Liver (tissue), 9 donors: ENCODE measurements around the gene RASGRP2. TPM values are rescaled to one million over a fixed set of nuclear protein-coding genes. Genes with fewer than 3 reads are reported as not detected.

ENCODE experiments used
- DNase-seq: peaks from one replicate; pipeline ENCODE4 v3.0.0-alpha.2; 2017; ENCODE audit warnings: low spot score
- H3K27ac ChIP-seq, 2 donors: one replicate each; pipeline ENCODE4 v1.7.0; 2013; ENCODE audit warnings: inconsistent platforms in 2 of 2, low read length in 2 of 2, control low read depth in 1 of 2, low read depth in 1 of 2, mild to moderate bottlenecking in 1 of 2
- H3K27me3 ChIP-seq, 4 donors: one replicate each; pipeline versions ENCODE4 v1.6.1 to v1.7.0; 2013; ENCODE audit warnings: low read length in 3 of 4, inconsistent platforms in 1 of 4, mild to moderate bottlenecking in 1 of 4, moderate library complexity in 1 of 4; ENCODE audit not compliant: control insufficient read depth in 4 of 4, insufficient read depth in 4 of 4
- H3K36me3 ChIP-seq, 4 donors: one replicate each; pipeline versions ENCODE4 v1.6.1 to v1.7.0; 2013; ENCODE audit warnings: low read length in 3 of 4, mild to moderate bottlenecking in 3 of 4, low read depth in 1 of 4, moderate library complexity in 1 of 4; ENCODE audit not compliant: control insufficient read depth in 4 of 4, insufficient read depth in 3 of 4
- H3K4me1 ChIP-seq, 4 donors: one replicate each; pipeline versions ENCODE4 v1.6.1 to v1.7.0; 2013; ENCODE audit warnings: low read length in 3 of 4, mild to moderate bottlenecking in 3 of 4, moderate library complexity in 1 of 4; ENCODE audit not compliant: control insufficient read depth in 4 of 4, insufficient read depth in 4 of 4
- H3K4me3 ChIP-seq, 3 donors: one replicate each; pipeline versions ENCODE4 v1.6.1 to v1.7.0; 2013; ENCODE audit warnings: low read length in 3 of 3, control low read depth in 1 of 3, low read depth in 1 of 3, mild to moderate bottlenecking in 1 of 3
- H3K9ac ChIP-seq, 2 donors: one replicate each; pipeline ENCODE4 v1.7.0; 2013; ENCODE audit warnings: low read length in 2 of 2, mild to moderate bottlenecking in 2 of 2, moderate library complexity in 2 of 2, control low read depth in 1 of 2, low read depth in 1 of 2
- H3K9me3 ChIP-seq, 4 donors: one replicate each; pipeline versions ENCODE4 v1.6.1 to v1.7.0; 2013; ENCODE audit warnings: low read length in 3 of 4; ENCODE audit not compliant: control insufficient read depth in 4 of 4
- EGR1 ChIP-seq, 2 donors: IDR thresholded peaks; 2 replicates each; pipeline ENCODE4 v1.6.1; 2016 to 2018; ENCODE audit warnings: antibody characterized with exemption in 2 of 2, low read depth in 2 of 2
- FOXA1 ChIP-seq: IDR thresholded peaks from 2 replicates; pipeline ENCODE4 v1.6.1; 2016; ENCODE audit warnings: antibody characterized with exemption
- FOXA2 ChIP-seq: IDR thresholded peaks from 2 replicates; pipeline ENCODE4 v1.6.1; 2016; ENCODE audit warnings: antibody characterized with exemption
- GABPA ChIP-seq, 2 donors: IDR thresholded peaks in 1 of 2; conservative IDR thresholded peaks in 1 of 2; 2 replicates each; pipeline ENCODE4 v1.6.1; 2016; ENCODE audit warnings: antibody characterized with exemption in 2 of 2, mild to moderate bottlenecking in 1 of 2, moderate library complexity in 1 of 2
- HNF4A ChIP-seq, 2 donors: conservative IDR thresholded peaks; 2 replicates each; pipeline ENCODE4 v1.6.1; 2016; ENCODE audit warnings: antibody characterized with exemption in 2 of 2, mild to moderate bottlenecking in 2 of 2
- JUND ChIP-seq, 2 donors: IDR thresholded peaks; 2 replicates each; pipeline ENCODE4 v1.6.1; 2016; ENCODE audit warnings: antibody characterized with exemption in 2 of 2
- NR2F2 ChIP-seq: IDR thresholded peaks from 2 replicates; pipeline ENCODE4 v1.6.1; 2016; ENCODE audit warnings: antibody characterized with exemption
- RAD21 ChIP-seq, 2 donors: IDR thresholded peaks; 2 replicates each; pipeline ENCODE4 v1.6.1; 2016; ENCODE audit warnings: antibody characterized with exemption in 2 of 2, mild to moderate bottlenecking in 2 of 2
- RXRA ChIP-seq, 2 donors: IDR thresholded peaks; 2 replicates each; pipeline ENCODE4 v1.6.1; 2017 to 2018; ENCODE audit warnings: antibody characterized with exemption in 2 of 2, mild to moderate bottlenecking in 1 of 2
- YY1 ChIP-seq: IDR thresholded peaks from 2 replicates; pipeline ENCODE4 v1.6.1; 2016; ENCODE audit warnings: antibody characterized with exemption, mild to moderate bottlenecking
- WGBS: extraction: QIAGEN DNeasy Blood & Tissue Kit; methylation state at CpG from one replicate; pipeline ENCODE4 v1.1.7; 2013; 5-methylcytosine and 5-hydroxymethylcytosine counted together
- polyA plus RNA-seq, 2 donors: library from polyadenylated mRNA; stranded (reverse) in 1 of 2; unstranded in 1 of 2; fragments of 200-250 nt in 1 of 2; fragments of >200 nt in 1 of 2; fragmentation: Nextera tagmentation in 1 of 2; extraction: Ambion mirVana in 1 of 2; gene quantifications; one replicate each; pipeline versions ENCODE4 v1.2.1 to v1.2.3, GENCODE V29; 2013 to 2015
- total RNA-seq, 2 donors: library from RNA; depleted of rRNA; stranded (reverse); fragments of >200 nt; gene quantifications; one replicate each; pipeline ENCODE4 v1.2.3, GENCODE V29; 2014
- TF ChIP-seq, protein P1 (sequence below): fragments of 150-350 bp; IDR thresholded peaks from 2 replicates; pipeline ENCODE4 v1.5.1; 2017; ENCODE audit warnings: improper control_type of control experiment, low read depth, low read length; ENCODE audit not compliant: missing input control
- TF ChIP-seq, protein P2 (sequence below): IDR thresholded peaks from 2 replicates; pipeline ENCODE4 v1.6.1; 2016; ENCODE audit warnings: antibody characterized with exemption
- TF ChIP-seq, protein P3 (sequence below): IDR thresholded peaks from 2 replicates; pipeline ENCODE4 v1.6.1; 2016; ENCODE audit warnings: antibody characterized with exemption
- donor health status: healthy.
- donor health status: healthy.
- donor health status: healthy.
- donor health status: healthy.
- donor health status: healthy.

RASGRP2 gene
- total and polyA plus RNA-seq, 4 donors: 2.7 to 14.9 (median 8.7) TPM

DNA sequence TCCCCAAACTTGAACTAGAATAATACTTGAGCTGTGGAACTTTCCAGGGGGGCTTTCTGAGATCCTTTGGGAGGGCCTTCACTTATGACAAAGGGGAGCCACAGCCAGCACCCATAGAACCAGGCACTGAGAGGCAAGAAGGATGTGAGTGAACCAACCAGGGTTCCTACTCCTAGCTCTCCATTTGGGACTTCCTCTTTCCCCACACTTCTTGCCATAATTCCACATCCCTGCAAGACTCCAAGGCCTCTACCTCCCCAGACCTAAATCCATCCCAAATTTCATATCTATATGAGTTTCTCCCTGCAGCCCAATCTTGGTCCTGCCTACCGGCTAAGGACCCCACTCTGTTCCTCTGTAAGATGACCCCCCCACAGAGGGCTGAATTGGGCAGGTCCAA, 52.4 kb downstream of the RASGRP2 start:
- H3K27ac ChIP-seq: no peak overlapping the region
- DNase-seq: no peak
- peaks cover 0 to 21% (median 13%) of the 10 kb centered on the region in 4 donors for H3K4me1 ChIP-seq
- H3K4me3 ChIP-seq: no peak overlapping the region
- WGBS: 93% methylated on average over 1 of the region's 1 CpG
- peaks cover 0 to 8% (median under 1%) of the 10 kb centered on the region in 4 donors for H3K27me3 ChIP-seq
- no peaks in the 10 kb centered on the region for H3K9me3 ChIP-seq
- no peaks in the 10 kb centered on the region for H3K36me3 ChIP-seq
- H3K9ac ChIP-seq: no peak overlapping the region
- TF ChIP-seq YY1 (no peak), NR2F2 (no peak), FOXA2 (no peak), FOXA1 (no peak), HNF4A (conservative IDR thresholded peaks at IDR 0.05) (no peak)
- TF ChIP-seq, protein P1, sequence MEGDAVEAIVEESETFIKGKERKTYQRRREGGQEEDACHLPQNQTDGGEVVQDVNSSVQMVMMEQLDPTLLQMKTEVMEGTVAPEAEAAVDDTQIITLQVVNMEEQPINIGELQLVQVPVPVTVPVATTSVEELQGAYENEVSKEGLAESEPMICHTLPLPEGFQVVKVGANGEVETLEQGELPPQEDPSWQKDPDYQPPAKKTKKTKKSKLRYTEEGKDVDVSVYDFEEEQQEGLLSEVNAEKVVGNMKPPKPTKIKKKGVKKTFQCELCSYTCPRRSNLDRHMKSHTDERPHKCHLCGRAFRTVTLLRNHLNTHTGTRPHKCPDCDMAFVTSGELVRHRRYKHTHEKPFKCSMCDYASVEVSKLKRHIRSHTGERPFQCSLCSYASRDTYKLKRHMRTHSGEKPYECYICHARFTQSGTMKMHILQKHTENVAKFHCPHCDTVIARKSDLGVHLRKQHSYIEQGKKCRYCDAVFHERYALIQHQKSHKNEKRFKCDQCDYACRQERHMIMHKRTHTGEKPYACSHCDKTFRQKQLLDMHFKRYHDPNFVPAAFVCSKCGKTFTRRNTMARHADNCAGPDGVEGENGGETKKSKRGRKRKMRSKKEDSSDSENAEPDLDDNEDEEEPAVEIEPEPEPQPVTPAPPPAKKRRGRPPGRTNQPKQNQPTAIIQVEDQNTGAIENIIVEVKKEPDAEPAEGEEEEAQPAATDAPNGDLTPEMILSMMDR: no peak

DNA sequence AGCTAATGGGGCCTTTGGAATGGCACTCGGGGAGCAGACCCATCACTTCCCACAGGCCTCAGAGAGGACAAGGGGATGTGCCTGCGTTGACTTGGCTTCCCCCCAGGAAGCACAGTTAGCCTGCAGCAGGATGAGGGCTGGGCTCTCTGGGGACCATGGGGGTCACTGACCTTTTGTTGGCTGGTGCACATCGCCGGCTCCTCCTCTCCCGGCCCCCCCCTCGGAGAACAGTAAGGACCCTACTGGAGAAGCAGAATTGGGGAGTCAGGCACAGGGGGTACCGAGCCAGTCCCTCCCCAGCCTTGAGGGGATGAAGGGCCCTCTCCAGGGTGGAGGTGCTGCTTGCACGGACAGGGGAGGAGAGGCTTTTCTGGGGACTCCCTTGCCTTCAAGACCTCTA, 53.7 kb downstream of the RASGRP2 start:
- DNase-seq: no peak
- Histone ChIP-seq H3K4me1 (peaks cover 0 to 21% (median 13%) of the 10 kb centered on the region in 4 donors), H3K9me3 (no peaks in the 10 kb centered on the region), H3K4me3 (no peak overlapping the region), H3K27me3 (peaks cover 0 to 8% (median under 1%) of the 10 kb centered on the region in 4 donors), H3K27ac (no peak overlapping the region), H3K36me3 (no peaks in the 10 kb centered on the region), H3K9ac (no peak overlapping the region)
- 66% methylated on average over 8 of the region's 8 CpGs for WGBS
- TF ChIP-seq, protein P2, sequence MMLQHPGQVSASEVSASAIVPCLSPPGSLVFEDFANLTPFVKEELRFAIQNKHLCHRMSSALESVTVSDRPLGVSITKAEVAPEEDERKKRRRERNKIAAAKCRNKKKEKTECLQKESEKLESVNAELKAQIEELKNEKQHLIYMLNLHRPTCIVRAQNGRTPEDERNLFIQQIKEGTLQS: no peak
- TF ChIP-seq, protein P3, sequence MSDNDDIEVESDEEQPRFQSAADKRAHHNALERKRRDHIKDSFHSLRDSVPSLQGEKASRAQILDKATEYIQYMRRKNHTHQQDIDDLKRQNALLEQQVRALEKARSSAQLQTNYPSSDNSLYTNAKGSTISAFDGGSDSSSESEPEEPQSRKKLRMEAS: no peak
- TF ChIP-seq GABPA (IDR thresholded peaks at IDR 0.05 in 1 of 2, conservative IDR thresholded peaks at IDR 0.05 in 1 of 2) (no peak), NR2F2 (no peak), JUND (IDR thresholded peaks at IDR 0.05) (no peak)
- TF ChIP-seq, protein P1: no peak

DNA sequence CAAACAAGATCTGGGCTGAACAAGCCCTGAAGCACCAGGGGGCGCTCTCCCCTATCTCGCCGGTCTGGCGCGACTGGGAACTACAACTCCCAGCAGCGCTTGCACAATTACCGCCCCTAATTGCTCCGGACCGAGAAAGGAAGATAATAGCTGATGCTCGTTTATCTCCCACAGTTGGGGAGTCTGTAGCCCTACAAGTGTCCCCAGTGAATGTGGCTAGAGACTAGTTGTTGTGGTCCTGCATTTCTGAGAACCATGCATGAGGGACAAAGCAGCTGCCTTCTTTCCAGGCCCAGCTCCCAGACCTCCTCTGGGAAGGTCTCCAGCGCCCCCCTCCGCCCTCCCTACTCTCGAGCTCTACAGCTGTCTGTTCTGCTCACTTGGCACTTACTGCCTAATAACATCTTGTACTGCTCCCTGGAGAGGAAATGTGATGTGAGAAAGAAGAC, 55.4 kb downstream of the RASGRP2 start:
- Histone ChIP-seq H3K9ac (no peak overlapping the region), H3K27me3 (peaks cover 0 to 6% (median 0%) of the 10 kb centered on the region in 4 donors), H3K27ac (no peak overlapping the region), H3K4me3 (no peak overlapping the region), H3K36me3 (no peaks in the 10 kb centered on the region), H3K9me3 (no peaks in the 10 kb centered on the region), H3K4me1 (peaks cover 0 to 21% (median 13%) of the 10 kb centered on the region in 4 donors)
- WGBS: 4% methylated on average over 13 of the region's 13 CpGs
- TF ChIP-seq EGR1 (IDR thresholded peaks at IDR 0.05; ENCODE audit: low read depth in 2 of 2): no peak
- no peak for TF ChIP-seq RXRA (IDR thresholded peaks at IDR 0.05)
- TF ChIP-seq RAD21 (IDR thresholded peaks at IDR 0.05): peak; percentile 83 to 84
- TF ChIP-seq, protein P2: no peak
- no peak for TF ChIP-seq FOXA1
- TF ChIP-seq, protein P1: peak; percentile 85
- DNase-seq: peak; percentile 91
